GM19043 (cell line): Measurements from ENCODE around the gene SLC39A13.

Source experiments
- ATAC-seq: cut with Tn5 transposase; IDR thresholded peaks from one replicate; pipeline ENCODE4 v1.9.1; 2021; ENCODE audit warnings: low read depth; ENCODE audit not compliant: unreplicated experiment

The SLC39A13 gene

DNA sequence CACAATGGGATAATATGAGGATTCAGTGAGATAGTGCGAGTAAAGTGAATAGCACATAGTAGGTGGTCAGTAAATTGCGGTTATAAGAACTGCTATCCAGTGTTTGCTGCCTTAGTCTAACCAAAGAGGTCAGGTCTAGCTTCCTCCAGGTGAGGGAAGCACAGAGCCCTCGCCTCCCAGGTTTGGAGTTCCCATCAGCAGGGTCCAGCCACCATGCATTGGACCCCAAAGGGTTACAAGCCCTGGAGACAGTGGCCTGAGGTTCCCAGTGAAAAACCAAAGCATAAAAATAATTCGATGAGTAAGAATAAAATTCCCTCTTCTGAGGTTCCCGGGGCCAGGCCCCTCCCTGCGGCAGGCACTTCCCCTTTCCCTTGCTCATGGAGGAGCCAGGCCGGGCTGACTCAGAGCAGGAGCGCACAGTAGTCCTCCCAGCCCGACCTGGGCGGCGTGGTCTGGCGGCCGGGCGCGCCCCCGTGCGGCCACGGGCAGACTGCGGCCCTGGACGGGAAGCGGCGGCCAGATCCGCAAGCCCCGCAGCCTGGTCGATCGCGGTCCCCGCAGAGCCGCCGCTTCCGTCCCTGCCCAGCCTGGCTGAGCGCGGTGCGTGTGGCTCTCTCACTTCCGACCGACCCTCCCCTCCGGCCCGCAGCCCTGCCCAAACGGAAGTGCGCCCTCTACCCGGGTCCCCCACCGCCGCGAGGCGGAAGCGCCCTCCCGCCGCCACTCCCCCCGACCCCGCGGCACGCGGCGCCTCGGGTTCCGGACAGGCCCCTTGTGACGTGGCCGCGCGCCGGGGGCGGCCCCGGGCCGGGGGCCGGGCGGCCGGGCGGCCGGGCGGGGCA is at the start of gene SLC39A13:
SLC39A13 (plus strand) TSS at position 845 of the 845 bp plus-strand sequence. CDS start 1,505 bp downstream, outside the sequence.
- ATAC-seq: peak; percentile 81

DNA sequence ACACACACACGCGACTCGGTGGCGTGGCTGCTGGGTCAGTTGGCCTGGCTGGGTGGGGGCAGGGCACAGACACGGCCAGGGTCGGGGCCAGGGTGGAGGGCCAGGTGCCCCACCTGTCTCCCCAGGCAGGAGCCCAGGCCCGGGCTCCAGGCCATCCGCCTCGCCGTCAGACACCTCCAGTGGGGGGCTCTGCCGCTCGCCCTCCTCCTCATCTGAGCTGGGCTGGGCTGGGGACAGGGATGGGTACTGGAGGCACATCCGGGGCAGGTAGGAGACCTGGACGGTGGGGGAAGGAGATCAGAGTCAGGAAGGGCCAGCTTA is 49.7 kb upstream of the SLC39A13 start:
- no peak for ATAC-seq

DNA sequence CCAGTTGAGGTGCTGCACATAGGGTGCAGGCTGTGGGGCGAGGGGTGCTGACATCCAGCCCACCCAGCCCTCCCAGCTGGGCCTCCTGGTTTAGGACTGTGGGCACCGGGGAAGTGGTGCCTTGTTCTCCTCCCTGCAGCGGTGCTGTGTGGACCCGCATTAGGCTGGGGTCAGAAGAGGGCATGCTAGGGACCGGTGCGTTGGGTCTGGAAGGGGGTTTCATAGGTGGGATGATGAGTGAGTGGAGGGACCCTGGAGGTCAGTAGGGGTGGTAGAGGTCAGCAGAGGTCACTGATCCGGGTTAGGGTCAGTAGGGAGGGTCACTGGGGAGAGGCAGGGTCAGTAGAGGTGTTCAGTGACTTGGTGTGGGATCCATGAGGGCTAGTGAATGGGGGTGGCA is 49.2 kb upstream of the SLC39A13 start:
- ATAC-seq: no peak

DNA sequence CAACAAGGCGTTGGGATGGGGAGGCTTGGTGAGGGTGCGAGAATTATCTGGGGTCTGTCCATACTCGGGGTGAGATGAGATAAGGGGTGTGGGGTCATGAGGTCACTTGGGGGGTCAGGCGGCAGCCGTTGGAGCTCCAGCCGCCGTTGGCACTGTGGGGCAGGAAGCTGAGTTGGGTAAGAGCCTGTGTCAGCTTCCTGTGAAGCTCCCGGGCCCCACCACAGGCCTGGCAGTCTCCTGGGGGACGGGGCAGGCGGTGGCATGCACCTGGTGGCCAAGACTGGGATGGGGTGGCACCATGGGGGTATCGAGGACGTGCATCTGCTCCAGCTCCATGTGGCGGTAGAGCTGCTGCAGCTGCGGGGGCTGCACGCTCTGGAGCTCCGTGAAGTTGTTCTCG is 48.8 kb upstream of the SLC39A13 start:
- ATAC-seq: no peak

DNA sequence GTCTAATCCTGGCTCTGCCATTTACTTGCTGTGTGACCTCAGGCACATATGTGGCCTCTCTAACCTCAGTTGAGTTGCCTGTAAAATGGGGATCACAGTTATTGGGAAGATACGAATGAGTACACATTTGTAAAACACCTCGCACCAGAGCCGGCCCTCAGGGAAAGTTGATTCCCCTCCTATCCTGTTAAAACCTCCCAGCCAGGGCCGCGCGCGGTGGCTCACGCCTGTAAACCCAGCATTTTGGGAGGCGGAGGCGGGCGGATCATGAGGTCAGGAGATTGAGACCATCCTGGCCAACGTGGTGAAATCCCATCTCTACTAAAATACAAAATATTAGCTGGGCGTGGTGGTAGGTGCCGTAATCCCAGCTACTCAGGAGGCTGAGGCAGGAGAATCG is 48.0 kb upstream of the SLC39A13 start:
- ATAC-seq: no peak

DNA sequence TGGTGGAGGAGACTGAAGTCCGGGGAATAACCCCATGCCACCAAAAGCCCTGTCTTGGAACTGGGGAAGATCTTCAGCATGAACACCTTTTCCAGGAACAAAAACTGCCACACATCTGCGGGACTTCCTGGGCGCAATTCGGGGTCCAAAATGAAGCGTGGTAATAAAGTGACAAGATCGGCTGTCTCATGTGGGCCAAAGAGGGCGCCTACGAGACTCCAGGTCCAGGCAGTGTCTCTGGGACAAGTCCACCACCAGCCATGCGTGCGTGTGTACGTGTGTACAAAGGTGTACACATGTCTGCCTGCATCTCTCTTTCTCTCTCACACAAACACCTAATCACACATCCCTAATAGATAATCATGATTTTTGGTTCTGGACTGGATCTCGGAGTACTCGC is 47.0 kb upstream of the SLC39A13 start:
- ATAC-seq: no peak

DNA sequence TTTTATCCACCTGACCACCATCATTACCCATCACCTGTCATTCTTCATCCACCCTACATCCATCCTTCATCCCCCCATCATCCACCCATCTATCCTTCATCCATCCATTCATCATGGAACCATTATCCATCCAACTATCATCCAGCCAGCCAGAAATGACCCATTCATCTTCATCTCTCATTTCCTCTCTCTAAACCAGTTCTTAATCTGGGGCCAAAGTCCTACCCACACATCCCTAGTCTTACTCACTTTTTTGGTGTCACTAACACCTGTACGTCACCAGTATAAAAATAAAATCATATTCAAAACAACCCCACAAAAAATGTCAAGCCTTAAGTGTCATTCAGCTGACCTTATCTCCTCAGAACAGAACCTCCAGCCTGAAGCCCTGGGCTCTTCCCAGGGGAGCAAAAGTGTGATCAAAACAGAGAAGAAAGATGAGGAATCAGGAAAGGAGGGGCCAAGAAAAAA is 42.3 kb upstream of the SLC39A13 start:
- ATAC-seq: no peak

DNA sequence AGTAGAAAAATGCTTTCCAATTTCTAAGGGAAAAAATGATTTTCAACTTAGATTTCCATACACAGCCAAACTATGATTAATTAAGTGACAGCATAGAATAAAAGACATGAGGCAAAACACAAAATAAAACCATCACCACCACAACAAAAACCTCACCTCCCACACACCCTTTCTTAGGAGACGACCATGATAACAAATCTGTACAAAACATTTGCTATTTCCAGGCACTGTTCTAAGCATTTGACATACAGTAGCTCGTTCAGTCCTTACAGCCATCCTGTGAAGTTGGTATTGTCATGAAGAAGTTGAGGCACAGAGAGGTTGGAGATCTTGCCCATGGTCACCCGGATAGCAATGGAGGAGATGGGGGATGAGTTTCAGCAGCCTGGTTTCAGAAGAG is 38.7 kb upstream of the SLC39A13 start:
- no peak for ATAC-seq

DNA sequence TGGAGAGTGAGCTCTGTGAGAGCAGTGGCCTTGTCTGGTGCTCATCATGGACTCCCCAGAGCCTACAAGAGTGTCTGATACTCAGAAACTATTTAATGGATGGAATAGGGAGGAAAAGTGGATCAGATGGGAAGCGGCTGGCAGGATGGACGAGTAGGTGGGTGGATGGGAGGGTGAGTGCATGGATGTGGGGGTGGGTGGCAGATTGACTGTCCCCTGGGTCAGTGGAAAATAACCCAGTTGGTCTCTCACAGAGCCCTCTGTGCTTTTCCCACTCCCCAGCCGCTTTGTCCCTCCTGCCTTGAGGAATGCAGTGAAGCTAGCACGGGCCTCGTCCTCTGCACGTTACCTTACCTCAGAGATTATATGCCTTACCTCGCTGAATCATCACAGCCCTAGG is 36.0 kb upstream of the SLC39A13 start:
- no peak for ATAC-seq

DNA sequence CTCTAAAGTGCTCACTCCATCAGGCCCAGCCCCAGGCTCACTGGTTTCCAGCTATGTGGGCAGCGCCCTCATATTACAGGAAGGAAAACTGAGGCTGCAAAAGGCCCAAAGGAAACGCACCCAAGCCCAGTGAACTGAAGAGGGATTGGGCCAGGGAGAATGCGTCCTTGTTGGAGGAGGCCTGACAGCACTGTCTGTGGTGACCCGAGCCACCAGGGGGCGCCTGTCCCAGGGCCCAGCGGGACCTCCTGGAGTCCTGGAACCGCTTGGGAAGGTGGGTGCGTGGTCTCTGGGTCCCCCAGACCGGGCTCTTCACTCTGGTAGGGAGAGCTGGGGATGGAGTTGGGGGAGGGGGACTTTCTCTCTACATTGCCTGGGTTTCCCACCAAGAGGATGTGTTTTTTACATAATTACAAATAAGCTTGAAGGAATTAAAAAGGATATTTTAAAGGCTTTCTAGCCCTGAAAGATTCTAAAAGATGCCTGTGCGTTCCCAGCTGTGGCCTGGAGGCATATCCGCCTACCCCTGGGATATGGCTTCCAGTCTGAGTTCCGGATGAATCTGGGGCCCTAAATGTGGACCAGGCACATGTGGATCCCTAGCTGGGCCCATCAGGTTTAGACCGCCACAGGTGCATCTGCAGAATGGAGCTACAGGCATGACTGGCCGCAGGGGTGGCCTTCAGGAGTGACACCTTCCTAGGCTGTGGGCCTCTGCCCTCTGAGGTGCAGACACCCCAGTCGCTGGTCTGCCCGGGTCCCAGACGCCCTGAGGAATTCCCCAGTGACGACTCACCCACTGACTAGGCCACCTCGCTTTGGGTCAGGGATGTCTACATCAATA is 34.3 kb upstream of the SLC39A13 start:
- ATAC-seq: no peak

DNA sequence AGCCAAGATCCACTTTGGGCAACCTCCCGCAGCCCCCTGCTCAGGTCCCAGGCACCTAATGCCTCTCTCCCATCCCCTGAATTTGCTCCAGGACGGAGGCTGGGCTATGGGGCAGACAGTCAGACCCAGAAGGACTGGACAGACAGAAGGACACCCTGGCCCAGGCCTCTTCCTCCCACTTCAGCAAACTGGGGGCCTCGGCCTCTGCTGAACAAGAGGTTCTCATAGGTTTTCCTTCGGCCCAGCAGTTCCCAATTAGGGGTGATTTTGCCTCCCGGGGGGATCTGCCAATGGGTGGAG is 33.7 kb upstream of the SLC39A13 start:
- no peak for ATAC-seq

DNA sequence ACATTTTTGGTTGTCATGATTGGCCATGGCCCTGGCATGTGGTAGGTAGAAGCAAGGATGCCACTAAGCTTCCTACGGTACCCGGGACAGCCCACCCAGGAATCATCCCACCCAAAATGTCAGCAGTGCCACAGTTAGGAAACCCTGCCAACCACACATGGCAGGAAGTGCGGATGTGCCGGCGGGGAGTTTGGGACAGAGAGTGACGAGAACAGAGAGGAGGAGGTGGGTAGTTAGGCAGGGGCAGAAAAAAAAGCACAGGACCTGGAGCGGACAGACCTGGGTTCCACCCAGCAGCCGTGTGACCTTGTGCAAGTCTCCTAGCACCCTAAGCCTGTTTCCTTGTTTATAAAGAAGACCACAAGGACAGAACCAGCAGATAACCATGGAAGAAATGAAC is 33.4 kb upstream of the SLC39A13 start:
- ATAC-seq: no peak

DNA sequence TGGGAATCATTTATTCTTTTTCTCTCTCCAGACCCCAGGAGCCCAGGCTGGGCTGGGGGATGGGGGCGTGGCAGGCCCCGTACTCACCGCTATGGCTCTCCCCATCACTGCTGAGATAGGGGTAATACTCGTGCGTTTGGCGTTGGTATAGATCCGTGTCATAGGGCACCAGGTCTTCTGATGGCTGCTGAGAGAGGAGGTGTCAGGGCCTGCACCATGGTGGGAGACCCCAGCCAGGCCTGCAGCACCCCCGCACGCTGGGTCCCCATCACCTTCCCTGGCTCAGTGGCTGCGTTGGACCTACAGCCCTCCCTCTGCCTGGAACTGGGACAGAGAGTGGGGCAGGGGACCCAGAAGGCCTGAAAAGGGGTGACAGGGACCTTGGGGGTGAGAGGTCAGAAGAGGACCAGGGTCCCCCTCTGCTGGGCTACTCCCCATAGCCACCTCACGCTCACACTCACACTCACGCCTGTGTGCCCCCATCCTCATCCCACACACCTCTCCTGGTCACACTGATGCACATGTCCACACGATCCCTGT is 32.8 kb upstream of the SLC39A13 start:
- ATAC-seq: no peak

DNA sequence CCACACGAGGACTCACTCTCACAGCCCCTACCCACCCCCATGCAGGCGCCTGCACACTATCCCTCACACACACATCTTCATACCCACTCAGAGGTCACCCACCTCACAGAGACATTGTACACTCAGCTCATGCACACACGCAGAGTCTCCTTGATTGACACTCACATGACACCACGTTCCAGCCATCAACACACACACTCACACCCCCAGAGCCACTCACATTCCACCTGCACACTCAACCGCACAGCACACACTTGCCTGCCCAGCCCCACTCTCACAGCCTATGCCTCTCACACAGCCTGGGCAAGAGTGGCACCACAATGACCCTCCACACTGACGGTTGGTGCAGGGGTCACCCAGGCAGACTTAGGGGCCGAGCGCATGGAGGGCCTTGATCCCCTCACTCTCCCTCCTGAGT is 32.3 kb upstream of the SLC39A13 start:
- no peak for ATAC-seq

DNA sequence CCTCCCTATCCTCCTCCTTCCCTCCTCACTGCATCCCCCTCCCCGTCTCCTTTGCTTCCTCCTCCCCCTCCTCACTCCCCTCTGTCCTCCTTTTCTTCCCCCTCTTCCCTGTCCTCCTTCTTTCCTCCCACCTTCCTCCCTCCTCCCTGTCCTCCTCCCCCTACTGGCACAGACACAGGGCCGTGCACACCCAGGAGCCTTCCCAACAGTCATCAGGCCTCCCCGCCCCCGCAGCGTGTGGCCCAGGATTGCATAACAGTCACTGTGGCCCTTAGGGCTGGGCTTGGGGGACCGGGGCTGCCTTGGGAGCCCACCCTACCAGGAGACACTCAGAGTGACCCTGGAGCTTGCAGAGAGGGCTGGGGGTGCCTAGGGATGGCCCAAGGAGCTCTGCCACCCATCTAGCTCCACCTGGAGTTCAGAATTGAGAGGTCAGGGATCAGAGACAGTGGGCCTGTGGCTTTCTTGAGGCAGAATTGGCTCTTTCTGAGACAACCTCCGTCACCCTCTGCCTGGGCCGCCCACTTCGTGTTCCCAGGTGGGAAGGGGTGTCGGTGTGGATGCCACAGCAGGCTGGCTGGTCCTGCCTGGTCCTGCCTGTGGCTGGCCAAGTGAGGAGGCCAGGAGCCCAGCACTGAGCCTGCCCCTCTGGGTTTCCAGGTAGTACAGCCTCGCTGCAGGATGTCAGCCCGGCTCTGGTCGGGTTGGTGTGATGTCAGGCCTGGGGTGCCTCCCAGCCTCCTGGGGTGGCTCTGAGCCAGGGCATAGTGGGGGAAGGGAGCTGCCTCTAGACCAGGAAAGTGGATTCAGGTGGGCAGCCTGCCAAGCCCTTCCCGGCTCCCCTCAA is 31.6 kb upstream of the SLC39A13 start:
- ATAC-seq: no peak

DNA sequence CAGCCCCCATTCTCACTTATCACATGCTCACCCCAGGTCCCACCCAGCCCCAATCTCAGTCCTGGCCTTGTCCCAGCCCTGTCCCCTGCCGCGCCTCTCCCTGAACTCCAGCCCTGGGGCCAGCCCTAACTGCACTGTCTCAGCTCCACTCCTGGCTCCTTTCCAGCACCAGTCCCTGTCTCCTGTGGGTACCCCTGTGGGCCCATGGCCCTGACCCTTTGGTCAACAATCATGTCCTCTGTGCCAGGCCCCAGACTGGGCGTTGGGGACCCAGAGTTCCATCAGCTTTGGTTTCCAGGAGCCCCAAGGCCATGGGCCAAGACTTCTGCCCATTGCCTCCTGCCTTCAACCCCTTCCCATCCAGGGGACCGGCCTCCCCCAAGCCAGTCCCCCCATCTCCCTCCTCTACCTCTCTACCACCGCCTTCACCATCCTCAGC is 30.8 kb upstream of the SLC39A13 start:
- ATAC-seq: no peak

DNA sequence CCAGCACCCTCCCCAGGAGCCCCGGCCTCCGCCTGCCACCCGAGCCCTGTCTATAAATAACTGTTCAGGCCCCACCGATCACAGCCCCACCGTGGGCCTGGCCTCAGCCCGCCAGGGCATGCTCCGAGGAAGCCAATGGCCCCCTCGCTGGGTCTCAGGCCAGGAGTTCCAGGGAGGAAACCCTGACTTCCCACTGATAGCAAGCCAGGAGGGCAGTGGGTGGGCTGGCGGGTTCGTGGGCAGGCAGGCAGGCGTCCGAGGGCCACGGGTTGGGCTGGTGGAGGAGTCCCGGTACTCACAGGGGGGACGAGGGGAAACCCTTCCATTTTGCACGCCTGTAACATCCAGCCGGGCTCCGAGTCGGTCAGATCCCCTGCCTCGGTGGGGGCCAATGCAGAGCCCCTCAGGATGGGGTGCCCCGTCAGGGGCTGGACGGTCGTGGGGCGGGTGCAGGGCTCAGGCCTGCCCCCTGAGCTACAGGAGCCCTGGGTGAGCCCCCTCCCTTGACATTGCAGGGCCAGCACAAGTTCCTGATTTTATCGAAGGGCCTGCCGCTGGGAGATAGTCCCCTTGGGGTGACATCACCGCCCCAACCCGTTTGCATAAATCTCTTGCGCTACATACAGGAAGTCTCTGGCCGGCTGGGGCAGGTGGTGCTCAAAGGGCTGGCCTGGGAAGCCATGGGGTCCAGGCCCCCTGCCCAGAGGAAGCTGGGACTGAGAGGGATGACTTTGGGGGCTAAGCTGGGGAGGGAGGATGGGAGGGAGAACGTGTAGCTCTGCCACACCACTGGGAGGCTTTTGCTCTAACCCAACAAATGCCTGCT is 30.2 kb upstream of the SLC39A13 start, which contains the start of gene SPI1:
SPI1 (minus strand) TSS at position 538 of the 826 bp plus-strand sequence; CDS start at position 344, 194 bp downstream.
- peak; percentile 72 for ATAC-seq

DNA sequence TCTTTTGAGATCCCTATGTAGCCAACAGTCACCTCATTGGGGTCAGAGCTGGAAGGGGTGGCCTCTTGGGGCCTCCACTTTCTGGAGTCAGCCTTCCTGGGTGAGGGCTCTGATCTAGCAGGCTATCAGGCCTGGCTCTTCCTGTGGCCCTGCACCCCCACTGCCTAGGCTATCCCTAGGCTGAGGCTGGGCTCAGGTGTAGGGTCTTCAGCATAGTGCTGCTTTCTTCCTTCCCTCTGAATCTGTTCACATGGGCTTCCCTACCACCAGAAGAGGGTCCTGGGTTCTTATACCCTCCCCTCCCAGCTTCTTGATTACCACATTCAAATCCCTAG is 29.6 kb upstream of the SLC39A13 start:
- ATAC-seq: no peak

DNA sequence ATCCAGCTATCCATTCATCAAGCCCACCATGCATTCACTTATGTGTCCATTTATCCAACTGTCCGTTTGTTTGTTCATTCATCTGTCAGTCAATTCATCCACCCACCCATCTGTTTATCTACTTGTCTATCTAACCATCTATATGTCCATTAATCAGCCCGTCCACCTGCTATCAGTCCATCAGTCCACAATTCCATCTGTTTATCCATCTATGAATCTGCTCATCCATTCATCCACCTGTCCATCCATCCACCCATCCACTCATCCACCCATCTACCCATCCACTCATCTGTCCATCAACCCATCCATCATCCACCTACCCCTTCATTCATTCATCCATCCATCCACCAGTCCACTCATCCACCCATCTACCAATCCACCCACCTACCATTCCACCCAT is 29.1 kb upstream of the SLC39A13 start:
- ATAC-seq: no peak

DNA sequence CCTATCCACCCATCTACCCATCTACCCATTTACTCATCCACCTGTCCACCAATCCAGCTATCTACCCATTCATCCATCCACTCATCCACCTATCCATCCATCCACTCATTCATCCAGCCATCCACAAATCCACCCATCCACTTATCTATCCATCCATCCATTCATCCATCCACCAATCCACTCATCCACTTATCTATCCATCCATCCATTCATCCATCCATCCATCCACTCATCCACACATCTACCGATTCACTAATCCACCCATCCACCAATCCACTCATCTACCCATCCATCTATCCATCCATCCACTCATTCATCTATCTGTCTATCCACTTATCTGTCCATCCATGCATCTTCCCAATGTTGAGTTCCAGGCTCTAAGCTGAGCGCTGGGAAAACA is 28.3 kb upstream of the SLC39A13 start:
- ATAC-seq: no peak
